ENCODE measurements around the gene EDNRA.

EDNRA gene

GRCh38 chr4:147543034-147543433 lies 62.1 kb downstream of the EDNRA start:
- no peak for DNase-seq

- no peak for DNase-seq
These were observed 65.5 kb downstream of the EDNRA start for GRCh38 chr4:147546349-147546748.

- no peak for DNase-seq
These were observed 66.6 kb downstream of the EDNRA start for GRCh38 chr4:147547314-147548056.

- no peak for DNase-seq
These were observed 67.4 kb downstream of the EDNRA start for GRCh38 chr4:147548256-147548655.

- DNase-seq, result peak; percentile 4
These were observed 69.8 kb downstream of the EDNRA start for GRCh38 chr4:147550626-147551246.

- DNase-seq, result no peak
These were observed 79.7 kb downstream of the EDNRA start for GRCh38 chr4:147560625-147561024.

- no peak for DNase-seq
These were observed 85.9 kb downstream of the EDNRA start for GRCh38 chr4:147566762-147567161.

- no peak for DNase-seq
These were observed 86.4 kb downstream of the EDNRA start for GRCh38 chr4:147567276-147567675.

- DNase-seq, result no peak
These were observed 89.7 kb downstream of the EDNRA start for GRCh38 chr4:147570616-147571015.

- DNase-seq, result no peak
These were observed 90.3 kb downstream of the EDNRA start for GRCh38 chr4:147571036-147571770.

- no peak for DNase-seq
These were observed 95.2 kb downstream of the EDNRA start for GRCh38 chr4:147576084-147576483.

- no peak for DNase-seq
These were observed 97.2 kb downstream of the EDNRA start for GRCh38 chr4:147578051-147578476.

- no peak for DNase-seq
These were observed 97.7 kb downstream of the EDNRA start for GRCh38 chr4:147578593-147578992.

GRCh38 chr4:147580396-147580795 lies 99.5 kb downstream of the EDNRA start:
- no peak for DNase-seq

- DNase-seq, result no peak
These were observed 100.9 kb downstream of the EDNRA start for GRCh38 chr4:147581606-147582350.

- no peak for DNase-seq
These were observed 101.6 kb downstream of the EDNRA start for GRCh38 chr4:147582386-147583060.

- DNase-seq, result no peak
These were observed 103.0 kb downstream of the EDNRA start for GRCh38 chr4:147583876-147584275.

GRCh38 chr4:147586032-147586431 lies 105.1 kb downstream of the EDNRA start:
- no peak for DNase-seq

GRCh38 chr4:147586637-147587036 lies 105.7 kb downstream of the EDNRA start:
- peak; percentile 28 for DNase-seq

- peak; percentile 19 for DNase-seq
These were observed 106.1 kb downstream of the EDNRA start for GRCh38 chr4:147587041-147587440.

- DNase-seq, result peak; percentile 7
These were observed 108.7 kb downstream of the EDNRA start for GRCh38 chr4:147589586-147589985.

GRCh38 chr4:147590249-147590920 lies 109.5 kb downstream of the EDNRA start:
- peak; percentile 71 for DNase-seq

All from retina (tissue), 1 donor.